Astrocyte (in vitro differentiated cells and primary cell): ENCODE results near the gene CLEC4G.

Source experiments
- CTCF ChIP-seq: IDR thresholded peaks from 2 replicates; pipeline ENCODE4 v1.5.1; 2011; ENCODE audit warnings: low read depth, mild to moderate bottlenecking, inconsistent platforms, low read length, moderate library complexity; ENCODE audit not compliant: insufficient read depth
- EZH2 ChIP-seq: IDR thresholded peaks from 2 replicates; pipeline ENCODE4 v1.6.1; 2012; ENCODE audit warnings: mild to moderate bottlenecking, low read length, inconsistent platforms; ENCODE audit not compliant: insufficient read depth

GRCh38 chr19:7705387-7706187 lies 26.3 kb downstream of the CLEC4G start:
- no peak for TF ChIP-seq EZH2
- no peak for TF ChIP-seq CTCF
